Stimulated activated CD8-positive, alpha-beta memory T cell treated with anti-CD3 and anti-CD28 coated beads, Interleukin-7, amount 100 ng/mL, for 1 hour (primary cell): ENCODE measurements around the gene FAM107B.

ENCODE experiments used
- DNase-seq, 2 donors: peaks; one replicate each; pipeline ENCODE4 v3.0.0-alpha.2; 2020; ENCODE audit warnings: low read depth in 2 of 2

Gene FAM107B

GRCh38 chr10:14580671-14581332 lies 193.9 kb downstream of the FAM107B start:
- DNase-seq = no peak

GRCh38 chr10:14579405-14579804 lies 195.3 kb downstream of the FAM107B start:
- DNase-seq = no peak

- no peak for DNase-seq
These were observed 196.4 kb downstream of the FAM107B start for GRCh38 chr10:14578060-14578952.

GRCh38 chr10:14574885-14575284 lies 199.8 kb downstream of the FAM107B start:
- DNase-seq = no peak

- DNase-seq = no peak
These were observed 200.4 kb downstream of the FAM107B start for GRCh38 chr10:14574291-14574690.

- DNase-seq = no peak
These were observed 200.9 kb downstream of the FAM107B start for GRCh38 chr10:14573666-14574261.

- DNase-seq = no peak
These were observed 201.9 kb downstream of the FAM107B start for GRCh38 chr10:14572811-14573210.

GRCh38 chr10:14571866-14572507 lies 202.7 kb downstream of the FAM107B start:
- DNase-seq = no peak

GRCh38 chr10:14570800-14571199 lies 203.9 kb downstream of the FAM107B start:
- no peak for DNase-seq

- no peak for DNase-seq
These were observed 205.2 kb downstream of the FAM107B start for GRCh38 chr10:14569274-14570060.

GRCh38 chr10:14567421-14567820 lies 207.3 kb downstream of the FAM107B start:
- DNase-seq = no peak

GRCh38 chr10:14566498-14566897 lies 208.2 kb downstream of the FAM107B start:
- DNase-seq = no peak

GRCh38 chr10:14565199-14565598 lies 209.5 kb downstream of the FAM107B start:
- DNase-seq = no peak

- DNase-seq = no peak
These were observed 210.4 kb downstream of the FAM107B start for GRCh38 chr10:14564268-14564744.

GRCh38 chr10:14563359-14563940 lies 211.2 kb downstream of the FAM107B start:
- DNase-seq = no peak

GRCh38 chr10:14563076-14563336 lies 211.7 kb downstream of the FAM107B start:
- no peak for DNase-seq

- DNase-seq = no peak
These were observed 212.2 kb downstream of the FAM107B start for GRCh38 chr10:14562218-14563075.

GRCh38 chr10:14560791-14561765 lies 213.6 kb downstream of the FAM107B start:
- DNase-seq = no peak

GRCh38 chr10:14560274-14560673 lies 214.4 kb downstream of the FAM107B start:
- peak in 1 of 2 donors; percentile 37 for DNase-seq
